ENCODE data around the gene TNFSF4.
"Not testable (repeated sequence)": the region's sequence is repeated elsewhere in the genome, so short reads cannot be mapped to it uniquely, and the experiment has no call there.

TNFSF4 gene, protein sequence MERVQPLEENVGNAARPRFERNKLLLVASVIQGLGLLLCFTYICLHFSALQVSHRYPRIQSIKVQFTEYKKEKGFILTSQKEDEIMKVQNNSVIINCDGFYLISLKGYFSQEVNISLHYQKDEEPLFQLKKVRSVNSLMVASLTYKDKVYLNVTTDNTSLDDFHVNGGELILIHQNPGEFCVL

GRCh38 chr1:173206816-173207568 is at the start of gene TNFSF4:
TSS of gene TNFSF4 (minus strand) at chr1:173207331. CDS start at chr1:173207176, 155 bp downstream.
- DNase-seq = no peak

GRCh38 chr1:173255214-173255813 is 48.2 kb upstream of the TNFSF4 start:
- no peak for DNase-seq

GRCh38 chr1:173253046-173253445 is 45.9 kb upstream of the TNFSF4 start:
- DNase-seq = no peak

GRCh38 chr1:173249349-173249748 is 42.2 kb upstream of the TNFSF4 start:
- DNase-seq = no peak

DNA sequence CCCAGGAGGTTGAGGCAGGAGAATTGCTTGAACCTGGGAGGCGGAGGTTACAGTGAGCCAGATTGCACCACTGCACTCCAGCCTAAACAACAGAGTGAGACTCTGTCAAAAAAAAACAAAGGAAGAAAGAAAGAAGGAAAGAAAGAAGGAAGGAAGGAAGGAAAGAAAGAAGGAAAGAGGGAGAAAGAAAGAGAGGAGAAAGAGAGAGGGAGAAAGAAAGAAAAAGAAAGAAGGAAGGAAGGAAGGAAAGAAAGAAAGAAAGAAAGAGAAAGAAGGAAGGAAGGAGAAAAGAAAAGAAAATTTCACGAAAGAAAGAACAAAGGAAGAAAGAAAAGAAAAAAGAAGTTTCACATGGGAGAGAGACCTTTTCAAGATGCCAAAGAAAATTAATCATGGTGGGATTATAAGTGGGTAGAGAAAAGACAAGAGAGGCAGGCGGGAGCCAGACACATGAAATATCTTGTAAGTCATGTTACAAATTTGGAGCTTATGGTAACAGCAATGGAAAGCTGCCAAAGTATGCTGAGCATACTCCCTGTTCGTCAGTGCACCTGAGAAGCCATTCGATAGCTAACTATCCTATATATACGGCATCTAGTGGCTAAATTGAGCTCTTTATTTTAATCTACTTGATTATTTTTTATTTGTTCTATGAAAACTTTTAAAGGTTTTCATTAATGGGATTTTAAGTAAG is 41.3 kb upstream of the TNFSF4 start:
- DNase-seq = no peak

- DNase-seq = no peak
These were observed 38.8 kb upstream of the TNFSF4 start for GRCh38 chr1:173245892-173246291.

- DNase-seq = no peak
These were observed 36.2 kb upstream of the TNFSF4 start for GRCh38 chr1:173243300-173243699.

DNA sequence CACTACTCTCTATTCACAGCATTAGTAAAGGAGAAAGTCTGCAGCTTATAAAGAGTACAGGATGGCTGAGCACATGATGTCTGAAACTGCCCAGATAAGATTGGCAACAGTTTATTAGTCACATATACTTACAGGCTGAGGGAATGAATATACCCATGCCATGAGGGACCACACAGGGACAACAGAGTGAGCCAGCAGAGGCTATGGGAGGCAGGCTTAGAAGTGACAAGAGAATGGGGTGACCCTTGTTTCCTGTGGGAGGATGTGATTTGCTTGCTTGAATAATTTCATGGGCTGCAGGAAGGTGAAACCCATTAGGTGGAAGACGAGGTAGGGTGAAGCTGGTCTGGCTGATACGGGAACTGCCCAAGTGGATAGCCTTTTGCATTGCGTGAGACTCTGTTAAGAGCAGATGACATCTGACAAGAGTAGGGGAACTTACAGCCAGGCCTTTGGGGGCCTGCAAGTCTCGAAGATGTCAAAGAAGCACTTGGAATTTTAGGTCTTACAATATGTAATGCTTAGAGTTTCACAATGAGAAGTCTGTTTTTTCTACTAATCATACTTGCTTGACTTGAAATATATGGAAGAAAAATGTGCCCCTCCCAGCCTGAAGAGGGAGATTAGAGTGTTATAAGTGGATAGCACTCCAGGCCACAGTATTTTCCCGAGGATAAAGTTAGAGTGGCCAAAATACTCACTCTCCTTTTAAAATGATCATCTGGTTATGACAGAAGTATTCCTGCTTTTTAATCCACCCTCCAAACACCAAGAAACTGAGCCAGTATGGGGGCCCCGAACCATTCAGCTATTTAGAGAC is 34.6 kb upstream of the TNFSF4 start:
- no peak for DNase-seq

- DNase-seq = no peak
These were observed 33.5 kb upstream of the TNFSF4 start for GRCh38 chr1:173240609-173241008.

- DNase-seq = no peak
These were observed 31.9 kb upstream of the TNFSF4 start for GRCh38 chr1:173239058-173239457.

DNA sequence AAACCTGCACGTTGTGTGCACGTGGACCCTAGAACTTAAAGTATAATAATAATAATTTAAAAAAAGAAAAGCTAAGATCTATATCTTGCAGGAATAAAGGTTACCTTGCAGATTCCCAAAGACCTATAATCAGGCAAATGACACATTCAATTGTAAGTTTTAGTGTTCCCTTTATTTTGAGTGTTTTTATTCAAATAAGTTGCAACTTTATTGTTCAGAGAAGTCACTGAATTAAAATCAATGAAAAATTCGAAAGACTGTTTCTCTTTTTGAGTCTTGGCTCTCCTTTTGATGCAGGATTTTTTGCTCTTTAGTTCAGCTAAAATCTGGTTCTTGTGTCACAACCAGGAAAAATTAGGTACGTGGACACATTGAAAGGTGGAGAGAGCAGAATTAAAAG is 27.8 kb upstream of the TNFSF4 start:
- no peak for DNase-seq

- not testable (repeated sequence) for DNase-seq
These were observed 27.3 kb upstream of the TNFSF4 start for GRCh38 chr1:173234434-173234833.

DNA sequence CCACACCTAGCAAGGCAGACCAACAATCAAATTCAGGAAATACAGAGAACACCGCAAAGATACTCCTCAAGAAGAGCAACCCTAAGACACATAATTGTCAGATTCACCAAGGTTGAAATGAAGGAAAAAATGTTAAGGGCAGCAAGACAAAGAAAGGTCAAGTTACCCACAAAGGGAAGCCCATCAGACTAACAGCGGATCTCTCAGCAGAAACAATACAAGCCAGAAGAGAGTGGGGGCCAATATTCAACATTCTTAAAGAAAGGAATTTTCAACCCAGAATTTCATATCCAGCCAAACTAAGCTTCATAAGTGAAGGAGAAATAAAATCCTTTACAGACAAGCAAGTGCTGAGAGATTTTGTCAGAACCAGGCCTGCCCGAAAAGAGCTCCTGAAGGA is 21.9 kb upstream of the TNFSF4 start:
- DNase-seq = not testable (repeated sequence)

DNA sequence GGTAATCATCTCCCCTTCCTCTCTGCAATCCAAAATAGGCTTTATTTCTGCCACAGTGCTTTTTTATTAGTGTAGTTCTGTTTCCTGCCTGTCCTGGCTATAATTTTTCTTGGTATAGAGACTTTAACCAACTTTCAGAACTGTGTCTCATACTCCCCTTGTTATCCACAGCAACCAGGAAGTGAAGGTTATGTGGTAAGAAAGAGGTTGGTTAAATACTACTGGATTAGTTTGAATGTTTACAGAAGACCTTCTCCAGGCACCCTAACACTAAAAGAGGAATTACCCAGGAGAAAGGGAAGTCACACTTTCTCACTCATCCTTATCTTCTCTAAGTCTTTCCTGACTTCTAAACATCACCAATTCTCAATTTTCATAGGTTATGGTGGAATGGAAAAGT is 17.8 kb upstream of the TNFSF4 start:
- no peak for DNase-seq

DNA sequence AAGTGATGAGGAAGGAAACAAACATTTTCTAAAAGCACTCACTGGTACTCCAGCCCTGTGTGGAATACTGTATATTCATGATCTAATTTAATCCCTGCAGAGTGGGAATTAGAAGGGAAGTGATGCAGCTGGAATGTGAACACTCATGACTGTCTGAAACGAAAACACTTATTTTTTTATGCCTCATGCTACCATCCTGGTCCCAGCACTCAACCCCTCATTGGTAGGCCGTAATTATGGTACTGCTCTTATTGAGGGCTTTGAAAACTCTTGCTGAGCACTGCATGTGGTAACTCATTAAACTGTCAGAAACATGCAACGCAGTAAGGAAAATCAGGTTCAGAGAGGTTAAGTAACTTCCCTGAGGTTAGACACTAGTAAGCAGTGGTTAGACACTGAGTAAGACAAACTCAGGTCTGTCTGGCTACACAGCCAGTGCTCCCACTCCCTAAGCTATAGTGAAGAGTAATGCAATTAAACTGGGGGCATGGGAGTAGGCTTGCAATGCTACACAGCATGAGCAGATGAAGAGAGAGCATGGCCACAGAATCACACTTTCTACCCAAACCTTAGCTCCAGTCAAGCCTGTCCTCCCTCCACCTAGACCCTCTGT is 17.3 kb upstream of the TNFSF4 start:
- DNase-seq = no peak

DNA sequence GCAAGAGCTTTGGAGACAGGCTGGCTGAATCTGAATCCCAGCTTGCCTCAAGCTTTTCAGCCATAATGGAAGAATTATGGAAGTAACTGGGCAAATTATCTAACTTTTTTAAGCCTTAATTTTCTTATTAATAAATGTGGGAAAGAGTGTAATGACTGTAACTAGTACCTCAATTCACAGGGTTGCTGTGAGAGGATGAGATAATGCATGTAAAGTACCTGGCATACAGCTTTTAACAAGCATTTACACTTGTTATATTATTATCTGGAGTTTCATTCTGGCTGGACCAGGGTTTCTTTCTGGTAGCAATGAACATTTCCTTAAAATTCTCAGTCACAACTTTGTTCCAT is 15.9 kb upstream of the TNFSF4 start:
- no peak for DNase-seq

GRCh38 chr1:173222149-173223030 is 15.3 kb upstream of the TNFSF4 start:
- DNase-seq = no peak

GRCh38 chr1:173220157-173220556 is 13.0 kb upstream of the TNFSF4 start:
- no peak for DNase-seq

- no peak for DNase-seq
These were observed 6.5 kb upstream of the TNFSF4 start for GRCh38 chr1:173213665-173214064.

GRCh38 chr1:173212952-173213491 is 5.9 kb upstream of the TNFSF4 start:
- DNase-seq = no peak

- DNase-seq = no peak
These were observed 3.6 kb upstream of the TNFSF4 start for GRCh38 chr1:173210716-173211231.
